Kidney capillary endothelial cell (primary cell): ENCODE data around the gene AMOTL1.
"Not testable (repeated sequence)": the region's sequence is repeated elsewhere in the genome, so short reads cannot be mapped to it uniquely, and the experiment has no call there.

ENCODE experiments used
- DNase-seq: peaks from one replicate; pipeline ENCODE4 v3.0.0-alpha.2; 2018; ENCODE audit warnings: low spot score

AMOTL1 gene

DNA sequence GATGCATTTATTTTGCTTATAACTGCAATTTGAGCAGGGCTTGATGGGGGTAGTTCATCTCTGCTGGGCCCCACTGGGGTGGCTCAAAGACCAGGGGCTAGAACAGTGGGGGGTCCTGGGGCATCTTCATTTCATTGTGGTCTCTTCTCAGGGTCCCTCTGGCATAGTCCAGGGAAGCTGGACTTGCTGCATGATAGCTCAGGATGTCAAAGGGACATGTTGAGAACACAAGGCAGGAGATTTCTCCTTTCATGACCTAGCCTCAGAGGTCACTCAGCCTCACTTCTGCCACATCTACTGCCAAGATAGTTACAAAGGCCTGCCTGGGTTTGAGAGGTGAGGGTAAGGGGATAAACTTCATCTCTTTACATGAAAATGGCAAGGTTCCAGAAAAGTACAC lies 115.7 kb downstream of the AMOTL1 start:
- DNase-seq, result no peak

DNA sequence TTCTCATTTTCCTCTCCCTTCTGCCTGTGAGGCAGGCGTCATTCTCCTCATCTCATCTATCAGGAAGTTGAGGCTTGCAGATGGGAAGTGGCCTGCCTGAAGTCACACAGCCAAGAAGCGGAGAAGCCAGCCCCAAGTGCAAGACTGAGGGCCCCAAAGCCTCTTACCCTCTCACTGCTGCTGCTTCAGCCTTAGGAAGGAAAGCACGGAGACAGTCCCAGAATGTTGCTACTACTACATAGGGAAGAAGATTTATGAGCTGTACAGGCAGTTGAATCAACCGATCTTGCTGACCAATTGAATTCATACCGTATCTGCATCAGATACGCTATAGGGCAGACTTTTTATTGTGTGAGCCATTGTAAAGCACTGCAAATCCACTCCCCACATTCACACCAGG lies 116.2 kb downstream of the AMOTL1 start:
- no peak for DNase-seq

DNA sequence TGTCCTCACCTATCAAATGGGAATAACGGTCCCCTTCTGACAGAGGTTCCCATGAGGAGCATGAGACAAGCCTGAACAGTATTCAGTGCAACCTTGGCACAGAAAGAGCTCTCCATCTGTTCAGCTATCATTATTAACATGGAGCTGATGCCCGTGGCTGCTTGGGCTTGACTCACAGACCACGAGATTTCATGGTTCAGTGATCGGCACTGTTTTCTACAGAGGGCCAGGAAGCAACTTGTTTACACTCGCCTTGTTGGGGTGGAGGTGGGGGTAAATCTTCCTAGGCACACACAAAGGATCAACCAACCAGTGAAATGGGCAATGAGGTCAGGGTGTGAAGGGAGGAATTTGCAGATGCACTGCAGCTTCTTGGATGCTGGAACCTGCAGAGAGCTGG lies 117.0 kb downstream of the AMOTL1 start:
- no peak for DNase-seq

DNA sequence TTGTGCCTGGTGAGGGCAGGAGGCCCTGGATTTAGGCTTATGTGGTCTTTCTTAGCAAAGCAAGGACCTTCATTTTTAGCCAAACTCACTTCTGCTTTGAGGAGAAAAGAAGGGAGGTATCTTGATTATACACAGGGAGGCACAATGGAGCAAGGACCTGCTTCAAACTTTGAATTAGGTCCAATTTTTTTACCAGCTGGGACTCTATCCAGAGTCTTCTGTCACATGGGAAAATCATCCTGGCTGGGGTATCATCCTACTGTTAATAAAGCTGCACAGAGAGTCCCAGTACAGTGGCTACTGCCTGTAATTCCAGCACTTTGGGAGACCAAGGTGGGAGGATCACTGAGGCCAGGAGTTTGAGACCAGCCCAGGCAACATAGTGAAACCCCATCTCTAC lies 117.4 kb downstream of the AMOTL1 start:
- no peak for DNase-seq

DNA sequence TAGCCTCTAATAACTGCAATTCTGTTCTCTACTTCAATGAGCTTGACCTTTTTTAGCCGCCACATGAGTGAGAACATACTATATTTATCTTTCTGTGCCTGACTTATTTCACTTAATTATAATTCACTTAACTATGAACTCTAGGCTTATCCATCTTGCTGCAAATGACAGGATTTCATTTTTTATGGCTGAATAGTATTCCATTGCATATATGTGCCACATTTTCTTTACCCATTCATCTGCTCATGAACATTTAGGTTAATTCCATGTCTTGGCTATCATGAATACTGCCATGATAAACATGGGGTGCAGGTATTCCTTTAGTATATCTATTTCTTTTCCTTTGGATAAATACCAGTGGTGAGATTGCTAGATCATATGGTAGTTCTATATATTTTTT lies 120.0 kb downstream of the AMOTL1 start:
- no peak for DNase-seq

DNA sequence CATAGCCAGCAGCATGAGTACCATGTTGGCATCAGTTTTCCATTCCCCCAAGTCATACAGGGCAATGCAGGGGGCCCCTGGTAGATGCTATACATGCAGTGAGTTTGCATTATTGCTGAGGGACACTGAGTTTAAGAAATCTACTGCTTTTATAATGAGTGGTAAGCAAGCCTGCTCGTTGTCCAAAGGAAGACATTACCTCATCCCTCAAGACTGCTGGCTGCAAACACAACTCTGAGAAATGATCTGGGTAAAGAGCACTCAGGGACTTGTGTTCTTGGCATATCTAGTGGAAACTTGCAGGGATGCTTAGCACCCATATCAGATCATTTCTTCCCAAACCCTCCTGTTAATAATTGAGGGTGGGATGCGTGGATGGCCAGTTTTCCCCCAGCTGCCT lies 127.3 kb downstream of the AMOTL1 start:
- DNase-seq, result peak; percentile 48

DNA sequence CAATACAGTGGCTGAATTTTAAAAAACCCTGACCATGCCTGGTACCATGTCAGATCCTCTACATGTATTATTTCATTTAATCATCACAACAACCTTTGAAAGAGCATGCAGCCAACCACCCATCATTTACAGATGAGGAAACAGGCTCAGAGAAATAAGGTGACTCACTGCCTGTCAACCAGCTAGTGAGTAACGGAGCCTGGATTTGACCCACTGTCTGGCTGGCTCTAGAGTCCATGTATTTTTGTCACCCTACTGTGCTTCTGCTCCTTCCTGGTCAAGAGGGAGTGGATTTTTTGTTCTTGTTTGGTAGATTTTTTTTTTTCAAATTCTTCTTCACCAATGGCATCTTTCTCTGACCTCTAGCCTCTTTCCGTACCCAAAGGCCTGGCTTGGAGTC lies 127.8 kb downstream of the AMOTL1 start:
- peak; percentile 84 for DNase-seq

DNA sequence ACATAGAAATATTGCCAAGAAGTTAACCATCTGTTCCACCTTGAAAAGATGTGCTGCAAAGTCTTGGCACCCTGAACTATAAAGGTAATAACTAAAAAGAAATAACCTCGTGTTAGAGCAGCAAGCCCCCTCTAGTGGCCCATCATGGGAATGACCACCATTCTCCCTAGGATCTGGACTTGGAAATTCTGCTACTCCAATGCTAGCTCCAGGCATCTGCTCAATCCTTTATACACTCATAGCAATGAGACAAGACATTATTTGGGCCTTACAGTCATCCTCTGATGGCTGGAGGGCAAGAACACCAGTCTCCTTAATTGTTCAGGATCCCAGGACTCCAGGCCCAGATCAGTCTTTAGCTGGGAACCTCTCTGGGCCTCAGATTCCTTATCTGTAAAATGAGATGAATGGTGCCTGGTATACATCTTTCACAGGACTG lies 129.2 kb downstream of the AMOTL1 start:
- DNase-seq, result peak; percentile 57

DNA sequence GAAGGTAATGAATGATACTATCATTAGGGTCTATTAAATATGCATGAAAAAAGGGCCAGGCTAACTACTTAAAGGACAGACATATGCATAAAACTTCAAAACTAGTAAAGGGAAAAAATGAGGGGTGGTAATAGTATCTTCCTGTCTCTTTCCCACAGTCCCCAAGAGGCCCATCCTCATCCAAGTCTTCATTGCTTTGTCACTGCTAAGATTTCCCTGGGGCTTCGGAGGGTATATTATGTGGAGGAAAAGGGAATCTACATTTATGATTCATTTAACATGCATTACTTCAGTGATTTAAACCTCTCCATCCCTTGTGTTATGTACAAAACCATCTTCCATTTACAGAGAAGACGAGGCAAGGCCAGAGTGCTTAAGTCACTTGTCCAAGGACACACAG lies 139.1 kb downstream of the AMOTL1 start:
- no peak for DNase-seq

DNA sequence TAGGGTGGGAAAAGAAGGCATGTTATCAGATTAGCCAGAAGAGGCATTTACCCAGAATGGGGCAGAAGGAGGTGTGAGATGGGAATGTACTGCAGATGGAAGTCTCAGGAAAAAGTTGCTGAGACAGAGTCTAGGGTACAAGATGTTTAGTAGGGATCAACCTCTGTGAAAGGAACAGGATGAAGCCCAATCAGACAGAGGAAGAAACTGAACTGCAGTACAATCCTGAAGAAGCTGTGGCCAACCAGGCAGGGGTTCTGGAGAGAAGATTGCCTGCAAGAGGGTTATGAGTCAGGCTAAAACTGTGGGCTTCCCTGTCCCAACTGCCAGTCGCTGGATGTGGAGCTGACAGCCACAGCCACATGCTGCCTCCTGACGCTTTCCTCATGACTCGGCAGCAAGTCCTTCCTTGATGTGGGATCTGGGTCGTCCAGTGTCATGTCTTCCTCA lies 141.2 kb downstream of the AMOTL1 start:
- no peak for DNase-seq

DNA sequence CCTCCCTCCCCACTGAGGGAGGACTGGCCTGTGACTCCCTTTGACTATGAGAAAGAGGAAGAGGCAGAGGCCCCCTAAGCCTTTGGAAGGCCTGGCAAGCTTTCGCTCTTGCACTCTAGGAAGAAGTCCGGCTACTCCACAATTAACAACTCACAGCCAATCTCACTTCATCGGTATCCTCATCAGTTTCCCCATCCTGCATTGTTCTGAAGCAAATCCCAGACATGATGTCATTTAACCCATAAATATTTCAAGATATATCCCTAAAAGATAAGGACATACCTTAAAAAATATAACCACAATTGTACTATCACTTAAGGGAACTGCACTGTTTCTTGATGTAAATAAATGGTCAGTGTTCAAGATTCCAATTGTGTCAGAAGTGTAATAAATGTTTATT lies 142.1 kb downstream of the AMOTL1 start:
- no peak for DNase-seq

DNA sequence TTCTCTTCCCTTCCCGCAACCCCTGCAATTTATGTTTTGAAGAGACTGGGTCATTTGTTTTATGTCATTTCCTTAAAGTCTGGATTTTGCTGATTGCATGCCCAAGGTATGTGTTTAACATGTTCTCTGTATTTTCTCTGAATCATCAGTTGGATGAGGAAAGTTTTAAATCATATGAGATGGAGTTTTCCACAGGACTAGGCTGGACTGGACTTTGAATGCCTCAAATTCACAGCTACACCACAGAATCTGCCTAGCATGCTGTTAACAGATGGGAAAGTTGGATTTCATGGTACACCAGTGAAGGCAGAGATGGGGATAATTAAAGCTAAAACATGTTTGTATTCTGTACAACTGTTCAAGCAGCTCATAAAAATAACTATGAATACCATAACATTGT lies 142.6 kb downstream of the AMOTL1 start:
- DNase-seq, result no peak

DNA sequence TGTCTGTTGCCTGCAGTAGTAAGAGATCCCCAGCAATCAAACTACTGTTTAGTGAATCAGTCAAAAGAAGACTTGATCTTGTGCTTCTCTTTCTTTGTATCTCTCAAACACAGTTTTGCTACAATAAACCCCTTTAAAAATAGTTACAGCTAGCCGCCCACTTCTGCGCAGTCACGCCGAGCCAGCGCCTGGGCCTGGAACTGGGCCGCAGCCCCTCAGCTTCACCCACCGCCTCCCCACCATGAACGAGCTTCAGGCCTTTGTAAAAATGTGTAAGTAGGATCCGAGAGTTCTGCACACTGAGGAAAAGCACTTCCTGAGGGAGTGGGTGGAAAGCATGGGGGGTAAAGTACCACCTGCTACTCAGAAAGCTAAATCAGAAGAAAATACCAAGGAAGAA lies 144.7 kb downstream of the AMOTL1 start:
- no peak for DNase-seq

DNA sequence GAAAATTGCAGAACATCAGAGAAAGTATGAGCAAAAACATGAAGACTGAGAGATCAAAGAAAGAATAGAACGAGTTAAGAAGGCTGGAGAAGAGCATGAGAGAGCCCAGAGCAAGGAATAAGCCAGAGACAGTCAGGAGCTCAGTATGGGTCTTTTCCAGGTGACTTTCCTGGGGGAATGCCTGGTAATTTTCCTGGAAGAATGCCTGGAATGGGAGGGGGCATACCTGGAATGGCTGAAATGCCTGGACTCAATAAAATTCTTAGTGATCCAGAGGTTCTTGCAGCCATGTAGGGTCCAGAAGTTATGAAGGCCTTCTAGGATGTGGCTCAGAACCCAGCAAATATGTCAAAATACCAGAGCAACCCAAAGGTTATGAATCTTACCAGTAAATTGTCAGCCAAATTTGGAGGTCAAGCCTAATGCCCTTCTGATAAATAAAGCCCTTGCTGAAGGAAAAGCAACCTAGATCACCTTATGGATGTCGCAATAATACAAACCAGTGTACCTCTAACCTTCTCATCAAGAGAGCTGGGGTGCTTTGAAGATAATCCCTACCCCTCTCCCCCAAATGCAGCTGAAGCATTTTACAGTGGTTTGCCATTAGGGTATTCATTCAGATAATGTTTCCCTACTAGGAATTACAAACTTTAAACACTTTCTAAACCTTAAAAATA lies 145.7 kb downstream of the AMOTL1 start:
- DNase-seq, result not testable (repeated sequence)

DNA sequence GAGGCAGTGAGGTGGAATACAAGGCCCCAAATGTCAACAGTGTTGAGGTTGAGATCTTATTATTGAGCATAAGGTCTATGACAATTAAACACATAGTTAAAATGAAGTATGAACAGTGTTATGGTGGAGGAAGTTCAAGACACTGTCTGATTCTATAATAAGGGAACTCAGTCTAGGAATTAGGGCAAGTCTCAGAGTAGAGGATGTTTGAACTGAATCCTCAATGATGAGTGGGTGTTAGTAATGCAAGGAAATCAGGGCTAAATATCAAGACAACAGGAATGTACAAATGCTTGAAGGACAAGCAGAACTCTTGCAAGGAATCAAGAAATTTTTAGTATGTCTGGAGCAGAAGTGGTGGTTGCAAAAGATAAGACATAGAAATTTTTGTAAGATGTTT lies 152.2 kb downstream of the AMOTL1 start:
- no peak for DNase-seq

DNA sequence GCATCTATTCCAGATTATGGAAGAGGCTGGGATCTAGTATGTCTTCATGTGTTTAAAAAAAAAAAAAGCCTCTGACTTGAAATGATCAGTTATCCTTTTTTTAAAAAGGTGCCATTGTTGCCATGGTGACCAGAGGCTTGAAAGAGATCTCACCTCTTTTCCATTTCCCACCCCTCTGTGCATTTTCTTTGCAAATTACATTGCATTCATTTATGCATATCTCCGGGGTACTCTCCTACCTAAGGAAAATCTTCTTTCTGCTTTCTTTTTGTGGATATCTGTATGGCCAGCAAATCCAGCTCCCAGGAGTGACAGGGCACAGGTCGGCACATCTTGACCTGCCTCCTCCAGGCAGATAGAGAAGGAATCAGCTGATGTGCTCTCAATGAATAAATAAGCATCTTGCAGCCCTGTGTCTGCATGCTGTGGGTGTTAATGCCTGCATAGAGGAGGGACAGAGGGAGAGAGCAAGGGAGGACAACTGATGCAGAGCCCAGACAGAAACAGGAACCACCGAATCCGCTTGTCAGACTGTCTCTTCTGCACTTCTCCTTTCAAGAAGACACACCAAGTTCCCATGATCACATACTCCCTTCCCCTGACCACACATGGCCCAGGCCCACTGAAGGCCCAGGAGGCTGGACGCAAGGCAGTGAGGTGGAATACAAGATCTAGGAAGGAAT lies 154.3 kb downstream of the AMOTL1 start:
- no peak for DNase-seq

DNA sequence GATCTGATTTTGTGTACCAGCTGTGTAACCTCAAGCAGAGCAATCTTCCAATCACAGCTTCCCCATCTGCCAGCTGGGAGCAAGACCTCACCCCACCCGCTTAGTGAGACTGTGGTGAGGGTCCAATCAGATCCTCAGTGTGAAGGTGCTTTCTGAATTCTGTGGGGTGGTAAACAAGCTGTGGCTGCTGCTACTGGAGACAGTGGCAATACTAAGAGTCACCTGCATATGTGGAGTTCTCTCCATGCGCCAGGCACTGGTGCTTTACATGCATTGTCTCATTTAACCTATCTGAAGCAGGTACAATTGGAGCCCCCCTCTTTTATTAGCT lies 154.8 kb downstream of the AMOTL1 start:
- no peak for DNase-seq

DNA sequence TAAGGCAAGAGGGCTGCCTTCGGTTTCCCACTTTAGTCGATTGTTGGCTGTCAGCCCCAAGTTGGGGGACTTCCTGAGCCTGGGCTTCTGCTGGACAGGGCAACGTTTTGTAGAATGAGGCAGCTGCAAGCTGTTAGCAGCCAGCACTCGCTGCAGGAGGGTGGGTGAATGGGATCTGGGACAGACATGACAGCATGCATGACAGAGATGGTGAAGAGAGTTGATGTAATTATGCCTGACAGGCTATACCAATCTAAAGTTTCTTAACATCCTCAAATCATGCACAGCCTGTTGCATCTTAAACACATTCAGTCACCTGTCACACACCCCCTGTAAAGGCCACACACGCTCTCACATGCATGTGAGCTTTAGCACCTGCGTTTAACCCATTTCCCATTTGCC lies 156.0 kb downstream of the AMOTL1 start:
- DNase-seq, result no peak

DNA sequence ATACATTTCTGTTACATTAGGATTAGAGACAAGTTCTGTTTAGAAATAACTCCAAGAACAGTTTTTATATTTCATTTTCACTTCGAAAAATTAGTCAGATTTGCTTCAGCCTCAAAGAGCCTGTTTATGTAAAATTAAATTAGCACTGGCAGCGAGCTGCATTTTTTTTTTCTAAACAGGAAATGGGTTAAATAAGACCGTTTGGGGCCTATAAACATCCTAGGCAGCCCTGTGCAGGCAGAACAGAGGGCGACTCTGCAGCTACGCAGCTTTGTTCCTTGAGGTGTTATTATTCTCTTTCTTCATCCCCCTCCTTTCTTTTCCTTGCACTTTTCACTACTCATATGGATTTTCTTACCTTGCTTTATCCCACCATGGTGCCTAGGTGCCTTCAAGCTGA lies 156.5 kb downstream of the AMOTL1 start:
- no peak for DNase-seq

DNA sequence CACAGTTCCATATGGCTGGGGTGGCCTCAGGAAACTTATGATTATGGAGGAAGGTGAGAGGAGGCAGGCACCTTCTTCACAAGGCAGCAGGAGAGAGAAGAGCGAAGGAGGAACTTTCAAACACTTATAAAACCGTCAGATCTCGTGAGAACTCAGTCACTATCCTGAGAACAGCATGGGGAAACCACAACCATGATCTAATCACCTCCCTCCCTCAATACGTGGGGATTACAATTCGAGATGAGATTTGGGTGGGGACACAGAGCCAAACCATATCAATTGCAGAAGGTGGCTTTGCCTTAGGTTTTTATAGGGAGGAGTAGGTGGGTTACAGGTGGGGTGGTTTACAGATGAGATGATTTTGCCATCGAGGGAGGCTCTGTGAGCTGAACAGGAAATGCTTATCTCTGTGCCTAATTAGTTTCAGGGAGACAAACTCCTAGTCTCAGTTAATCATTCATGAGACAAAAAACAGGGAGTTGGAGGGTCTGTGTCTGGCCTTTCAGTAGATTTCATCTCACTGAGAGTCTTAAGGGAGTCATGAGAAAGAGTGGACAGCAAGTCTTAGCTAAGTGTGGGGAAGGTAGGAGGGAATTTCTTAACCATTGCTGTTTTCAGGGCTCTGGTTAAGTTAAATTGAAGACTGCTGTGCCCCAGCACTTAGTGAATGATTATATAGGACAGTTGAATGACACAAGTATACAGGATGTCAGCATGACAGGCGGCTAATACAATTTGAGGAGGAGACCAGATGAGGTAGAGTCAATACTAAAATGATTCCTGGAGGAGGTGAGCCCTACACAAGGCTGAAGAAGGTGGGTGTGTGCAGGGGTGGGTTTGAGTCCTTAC lies 157.5 kb downstream of the AMOTL1 start:
- DNase-seq, result peak; percentile 26

DNA sequence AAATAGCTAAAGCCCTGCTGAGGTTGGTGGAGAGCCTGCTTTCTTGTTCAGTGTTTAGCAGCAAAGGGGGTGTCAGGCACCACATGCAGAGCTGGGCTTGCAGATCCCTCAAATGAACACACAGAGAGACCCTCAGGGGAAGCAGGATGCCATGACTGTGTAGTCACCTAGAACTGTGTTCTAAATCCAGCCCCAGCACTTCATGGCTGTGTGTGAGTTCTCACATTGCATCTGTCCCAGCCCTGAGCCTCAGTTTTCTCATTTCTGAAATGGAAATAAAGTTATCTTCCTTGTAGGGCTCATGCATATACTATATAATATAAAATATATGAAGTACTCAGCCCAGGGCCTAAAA lies 158.1 kb downstream of the AMOTL1 start:
- no peak for DNase-seq
